ENCODE results near the gene PXYLP1. TPM values are rescaled to one million over a fixed set of nuclear protein-coding genes. Genes with fewer than 3 reads are reported as not detected.

Gene PXYLP1
- total RNA-seq, 1 experiment from 2014 or later = 7.8 TPM

DNA sequence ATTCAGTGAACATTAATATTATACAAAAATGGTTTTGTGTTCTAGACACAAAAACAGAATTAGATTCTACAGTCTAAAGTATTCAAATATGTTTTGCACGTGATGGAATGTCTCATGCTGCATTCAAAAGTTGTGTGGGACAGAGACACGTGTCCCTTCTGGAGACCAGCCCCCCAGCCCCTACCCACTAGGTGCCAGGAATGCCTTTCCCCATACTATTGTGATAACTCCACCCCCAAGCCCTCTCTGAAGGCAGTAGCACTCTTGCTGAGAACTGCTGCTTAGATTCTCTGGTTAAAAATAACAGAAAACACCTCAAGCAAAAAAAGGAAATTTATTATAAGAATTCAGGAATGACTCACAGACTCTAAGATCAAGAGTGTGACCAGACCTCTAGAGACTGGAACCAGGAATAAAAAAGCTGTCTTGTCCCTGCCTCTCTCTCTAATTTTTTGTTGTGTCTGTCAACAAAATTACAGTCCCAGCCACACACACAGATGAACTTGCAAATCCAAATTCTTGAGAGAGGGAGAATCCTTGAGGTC, 57.7 kb downstream of the PXYLP1 start:
- Histone ChIP-seq H3K9me3 (ENCODE audit: insufficient read depth, low read depth) (no peaks in the 10 kb centered on the region), H3K27me3 (ENCODE audit: insufficient read depth, low read depth) (no peaks in the 10 kb centered on the region), H3K4me3 (no peak overlapping the region), H3K27ac (no peak overlapping the region), H3K4me1 (replicated peaks; ENCODE audit: insufficient read depth) (peaks cover 3% of the 10 kb centered on the region; the same call in 1 of the 2 replicates), H3K79me2 (ENCODE audit: low read depth) (no peaks in the 10 kb centered on the region), H3K36me3 (ENCODE audit: low read depth) (peaks cover 3% of the 10 kb centered on the region; the same call in 1 of the 2 replicates), H3K9me2 (ENCODE audit: insufficient read depth) (no peaks in the 10 kb centered on the region), H3K4me2 (no peak overlapping the region), H3F3A (ENCODE audit: insufficient read depth, low read depth) (no peaks in the 10 kb centered on the region), H4K20me1 (ENCODE audit: insufficient read depth) (no peaks in the 10 kb centered on the region), H2AFZ (no peak overlapping the region)
- intact Hi-C loops (cut with micrococcal nuclease; ENCODE audit: unreplicated experiment) = no loop called here
- no TSS peak for BruUV-seq (replicated peaks)
- ChIA-PET POLR2A (ENCODE audit: unreplicated experiment) (no interaction called here), CTCF (no interaction called here)
- no peak for TF ChIP-seq EZH2 (IDR thresholded peaks at IDR 0.05; ENCODE audit: low read depth)
- TF ChIP-seq CTCF (conservative IDR thresholded peaks at IDR 0.05) = no peak
- no peak for DNase-seq

DNA sequence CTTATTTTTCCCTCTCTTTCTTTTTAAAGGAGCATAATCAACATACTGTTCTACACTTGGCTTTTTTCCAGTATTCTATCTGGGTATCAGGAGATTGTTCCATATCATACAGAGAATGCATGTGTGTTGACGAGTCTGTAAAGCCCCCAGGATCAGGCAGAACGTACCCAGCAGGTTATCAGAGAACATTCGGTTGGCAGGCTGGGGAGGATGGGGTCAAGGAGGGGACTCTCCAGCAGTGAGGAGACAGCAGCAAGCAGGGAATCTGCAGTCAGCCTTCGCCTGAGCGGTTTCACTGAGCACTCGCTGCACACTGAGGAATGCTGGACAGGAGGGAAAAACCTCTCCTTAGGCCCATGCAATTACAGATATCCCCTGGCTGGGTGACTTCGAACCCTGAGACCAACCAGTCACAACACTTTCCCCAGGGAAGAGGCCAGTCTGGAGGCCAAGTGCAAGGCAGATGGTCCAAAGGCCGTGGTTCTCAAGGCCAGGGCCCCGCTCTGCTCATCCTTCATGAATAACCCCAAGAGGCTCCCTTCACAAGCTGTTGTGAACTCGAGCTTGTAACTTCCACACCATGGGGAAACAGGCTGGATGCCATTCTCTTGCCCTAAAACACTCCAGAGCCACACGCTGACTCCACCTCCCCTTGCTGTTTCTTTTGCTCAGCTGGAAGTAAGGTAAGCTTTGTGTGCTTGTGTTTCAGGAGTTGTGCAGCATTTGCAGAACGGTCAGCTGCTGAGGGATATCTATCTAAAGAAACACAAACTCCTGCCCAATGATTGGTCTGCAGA, 60.1 kb downstream of the PXYLP1 start:
- peaks cover 7% of the 10 kb centered on the region; the same call in 1 of the 2 replicates for H3F3A ChIP-seq (ENCODE audit: insufficient read depth, low read depth)
- BruUV-seq (replicated peaks) = no TSS peak
- H4K20me1 ChIP-seq (ENCODE audit: insufficient read depth) = no peaks in the 10 kb centered on the region
- H3K36me3 ChIP-seq (ENCODE audit: low read depth) = no peaks in the 10 kb centered on the region; the same call in 1 of the 2 replicates
- ChIA-PET CTCF (no interaction called here), POLR2A (ENCODE audit: unreplicated experiment) (no interaction called here)
- intact Hi-C loops (cut with micrococcal nuclease; ENCODE audit: unreplicated experiment) = no loop called here
- no peaks in the 10 kb centered on the region for H3K9me2 ChIP-seq (ENCODE audit: insufficient read depth)
- DNase-seq = no peak
- TF ChIP-seq EZH2 (IDR thresholded peaks at IDR 0.05; ENCODE audit: low read depth) (no peak), CTCF (conservative IDR thresholded peaks at IDR 0.05) (no peak)
- H3K4me3 ChIP-seq = no peak overlapping the region
- no peaks in the 10 kb centered on the region for H3K9me3 ChIP-seq (ENCODE audit: insufficient read depth, low read depth)
- H3K27me3 ChIP-seq (ENCODE audit: insufficient read depth, low read depth) = no peaks in the 10 kb centered on the region
- no peak overlapping the region for H2AFZ ChIP-seq
- no peak overlapping the region for H3K4me2 ChIP-seq
- H3K27ac ChIP-seq = no peak overlapping the region
- H3K79me2 ChIP-seq (ENCODE audit: low read depth) = no peaks in the 10 kb centered on the region
- peaks cover 11% of the 10 kb centered on the region; the same call in 1 of the 2 replicates for H3K4me1 ChIP-seq (replicated peaks; ENCODE audit: insufficient read depth)

DNA sequence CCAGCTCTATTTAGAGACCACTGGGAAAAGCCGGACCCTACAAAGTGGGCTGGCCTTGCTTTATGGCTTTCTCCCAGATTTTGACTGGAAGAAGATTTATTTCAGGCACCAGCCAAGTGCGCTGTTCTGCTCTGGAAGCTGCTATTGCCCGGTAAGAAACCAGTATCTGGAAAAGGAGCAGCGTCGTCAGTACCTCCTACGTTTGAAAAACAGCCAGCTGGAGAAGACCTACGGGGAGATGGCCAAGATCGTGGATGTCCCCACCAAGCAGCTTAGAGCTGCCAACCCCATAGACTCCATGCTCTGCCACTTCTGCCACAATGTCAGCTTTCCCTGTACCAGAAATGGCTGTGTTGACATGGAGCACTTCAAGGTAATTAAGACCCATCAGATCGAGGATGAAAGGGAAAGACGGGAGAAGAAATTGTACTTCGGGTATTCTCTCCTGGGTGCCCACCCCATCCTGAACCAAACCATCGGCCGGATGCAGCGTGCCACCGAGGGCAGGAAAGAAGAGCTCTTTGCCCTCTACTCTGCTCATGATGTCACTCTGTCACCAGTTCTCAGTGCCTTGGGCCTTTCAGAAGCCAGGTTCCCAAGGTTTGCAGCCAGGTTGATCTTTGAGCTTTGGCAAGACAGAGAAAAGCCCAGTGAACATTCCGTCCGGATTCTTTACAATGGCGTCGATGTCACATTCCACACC, 60.9 kb downstream of the PXYLP1 start:
- CTCF ChIA-PET = no interaction called here
- Histone ChIP-seq H3F3A (ENCODE audit: insufficient read depth, low read depth) (peaks cover 7% of the 10 kb centered on the region; the same call in 1 of the 2 replicates), H2AFZ (no peak overlapping the region), H3K27ac (no peak overlapping the region), H3K4me2 (no peak overlapping the region), H3K9me2 (ENCODE audit: insufficient read depth) (no peaks in the 10 kb centered on the region), H4K20me1 (ENCODE audit: insufficient read depth) (no peaks in the 10 kb centered on the region), H3K4me1 (replicated peaks; ENCODE audit: insufficient read depth) (peaks cover 11% of the 10 kb centered on the region; the same call in 1 of the 2 replicates), H3K27me3 (ENCODE audit: insufficient read depth, low read depth) (no peaks in the 10 kb centered on the region), H3K79me2 (ENCODE audit: low read depth) (no peaks in the 10 kb centered on the region), H3K9me3 (ENCODE audit: insufficient read depth, low read depth) (no peaks in the 10 kb centered on the region), H3K4me3 (no peak overlapping the region), H3K36me3 (ENCODE audit: low read depth) (no peaks in the 10 kb centered on the region; the same call in 1 of the 2 replicates)
- BruUV-seq (replicated peaks) = no TSS peak
- intact Hi-C loops (cut with micrococcal nuclease; ENCODE audit: unreplicated experiment) = no loop called here
- no peak for TF ChIP-seq CTCF (conservative IDR thresholded peaks at IDR 0.05)
- no peak for TF ChIP-seq EZH2 (IDR thresholded peaks at IDR 0.05; ENCODE audit: low read depth)
- POLR2A ChIA-PET (ENCODE audit: unreplicated experiment) = no interaction called here
- DNase-seq = no peak
